Loucy (cell line): Measurements from ENCODE around the gene ACD.

Experiments used
- CTCF ChIP-seq: fragments of 200-600 bp; sonication (generic); conservative IDR thresholded peaks from 2 replicates; pipeline ENCODE4 v1.5.1; 2014; ENCODE audit warnings: mild to moderate bottlenecking, antibody characterized with exemption, low read length
- EZH2phosphoT487 ChIP-seq: fragments of 200-600 bp; IDR thresholded peaks from 2 replicates; pipeline ENCODE4 v1.6.1; 2018; ENCODE audit warnings: antibody characterized with exemption, mild to moderate bottlenecking, moderate library complexity, borderline replicate concordance

GRCh38 chr16:67664871-67665270 lies 4.8 kb upstream of the ACD start:
- TF ChIP-seq CTCF = no peak
- TF ChIP-seq EZH2phosphoT487 = no peak
